NCI-H2107 treated with DMSO at 0.1 percent for 48 hours (cell line): ENCODE data around the gene HOXC10.

Source experiments
- DNase-seq: peaks from one replicate; lab custom pipeline; 2025; ENCODE audit not compliant: unreplicated experiment; lab: John Stamatoyannopoulos, UW

Gene HOXC10

GRCh38 chr12:54015018-54015931 is 30.3 kb downstream of the HOXC10 start:
- DNase-seq: no peak

GRCh38 chr12:54016051-54016450 is 31.1 kb downstream of the HOXC10 start:
- no peak for DNase-seq

GRCh38 chr12:54016478-54016964 is 31.6 kb downstream of the HOXC10 start:
- no peak for DNase-seq

GRCh38 chr12:54017027-54017788 is 32.3 kb downstream of the HOXC10 start:
- DNase-seq: peak; percentile 34

GRCh38 chr12:54017878-54018467 is 33.0 kb downstream of the HOXC10 start:
- peak; percentile 65 for DNase-seq

DNA sequence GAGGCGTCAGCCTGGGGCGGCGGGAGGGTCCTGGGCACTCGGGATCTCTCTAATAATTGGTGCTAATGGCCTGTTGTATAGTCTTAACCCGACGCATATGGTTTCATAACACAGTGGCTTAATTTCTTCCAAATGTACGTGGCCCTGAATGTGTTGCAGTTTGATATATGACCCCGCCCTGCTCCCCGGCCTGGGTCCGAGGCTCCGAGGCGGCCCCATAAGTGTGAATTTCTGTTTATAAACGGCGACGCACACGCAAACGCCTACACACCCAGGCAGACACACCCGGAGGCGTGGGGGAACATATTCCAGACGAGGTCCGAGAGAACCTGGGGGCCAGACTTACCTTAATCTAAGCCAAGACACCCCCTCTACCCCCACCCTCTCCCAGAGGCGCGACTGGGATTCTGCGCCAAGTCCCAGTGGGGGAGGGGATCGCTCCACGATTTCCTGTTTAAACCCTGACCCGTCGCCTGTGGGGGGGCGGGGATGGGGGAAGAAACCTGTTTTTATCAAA is 33.6 kb downstream of the HOXC10 start:
- DNase-seq: no peak

GRCh38 chr12:54019091-54019811 is 34.3 kb downstream of the HOXC10 start:
- no peak for DNase-seq

GRCh38 chr12:54019924-54020590 is 35.1 kb downstream of the HOXC10 start:
- no peak for DNase-seq

DNA sequence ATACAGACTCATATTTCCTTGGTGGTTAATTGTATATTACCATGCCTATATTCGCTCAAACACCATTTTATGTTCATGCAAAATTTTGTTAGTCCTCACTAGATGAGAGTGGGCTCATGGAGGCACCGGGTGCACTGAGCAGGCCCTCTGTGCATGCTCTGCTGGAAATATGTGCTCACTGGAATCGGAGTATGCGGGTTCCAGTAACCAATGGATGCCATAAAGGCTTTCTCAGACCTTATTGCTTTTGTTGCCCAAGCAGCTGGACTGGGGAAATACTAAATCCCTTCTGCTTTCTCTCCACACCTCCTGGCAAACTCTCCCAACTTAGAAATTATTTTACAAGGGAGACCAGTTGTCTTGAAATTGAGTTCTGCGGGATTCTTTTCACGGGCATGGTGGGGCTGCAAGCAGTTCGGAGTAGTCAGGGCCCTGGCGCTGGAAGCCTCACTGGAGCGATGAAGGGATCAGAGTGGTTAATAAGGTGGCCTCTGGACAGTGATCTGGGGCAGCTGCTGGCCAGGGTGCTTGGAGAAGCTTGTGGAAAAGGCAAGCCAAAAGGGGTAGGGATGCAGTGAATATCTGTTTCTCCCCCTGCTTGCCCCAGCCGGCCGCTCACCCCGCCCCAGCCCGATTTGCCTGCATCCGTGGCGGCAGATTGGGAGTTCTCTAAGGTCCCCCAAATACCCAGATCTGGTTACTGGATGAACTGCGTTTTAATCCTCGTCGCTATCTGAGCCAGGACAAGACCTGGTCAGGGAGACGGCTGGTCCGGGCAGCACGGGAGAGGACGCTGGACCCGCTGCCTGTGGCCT is 35.9 kb downstream of the HOXC10 start:
- no peak for DNase-seq

- DNase-seq: no peak
Observed at GRCh38 chr12:54021432-54022013, 36.6 kb downstream of the HOXC10 start.

DNA sequence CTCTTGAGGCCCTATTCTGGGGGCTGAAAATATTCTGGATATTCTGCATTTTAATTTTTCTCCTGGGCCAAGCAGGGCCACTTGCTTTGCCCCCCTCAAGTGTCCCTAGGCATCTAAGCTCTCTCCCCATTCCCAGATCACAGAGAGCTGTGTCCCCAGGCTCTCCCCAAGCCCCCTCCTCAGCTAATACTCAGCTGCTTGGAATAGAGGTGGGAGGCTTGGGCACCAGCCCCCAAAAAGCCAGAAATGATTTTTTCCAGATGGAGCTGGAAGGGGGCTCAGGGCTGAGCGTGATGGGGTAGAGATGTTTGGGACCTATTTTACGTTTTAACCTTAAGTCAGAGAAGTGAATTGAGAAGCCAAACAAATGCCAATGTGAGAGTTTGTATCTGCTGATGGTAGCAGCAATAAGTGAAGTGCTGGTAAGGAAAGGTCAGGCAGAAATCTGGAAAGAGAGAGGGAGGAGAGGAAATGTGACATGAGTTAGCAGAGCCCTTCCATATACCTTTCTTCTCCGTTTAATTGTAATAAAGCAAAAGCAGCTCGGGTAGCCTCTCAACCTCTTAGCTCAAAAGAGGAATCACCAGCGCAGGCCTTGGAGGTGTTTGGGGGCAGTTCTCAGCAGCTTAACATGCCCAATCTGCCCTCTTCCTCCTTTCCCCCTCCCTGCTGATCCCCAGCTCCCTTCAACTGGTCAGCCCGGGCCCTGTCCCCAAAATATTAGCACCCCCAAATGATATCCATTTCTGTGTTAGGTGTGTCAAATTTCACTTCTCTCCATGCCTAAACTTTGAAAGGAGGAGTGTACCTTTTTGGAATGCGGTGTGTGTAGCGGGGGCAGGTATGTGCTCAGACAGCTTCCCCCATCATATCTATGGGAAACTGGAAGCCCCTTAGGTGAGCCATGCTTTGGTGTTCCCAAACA is 38.3 kb downstream of the HOXC10 start:
- DNase-seq: no peak

DNA sequence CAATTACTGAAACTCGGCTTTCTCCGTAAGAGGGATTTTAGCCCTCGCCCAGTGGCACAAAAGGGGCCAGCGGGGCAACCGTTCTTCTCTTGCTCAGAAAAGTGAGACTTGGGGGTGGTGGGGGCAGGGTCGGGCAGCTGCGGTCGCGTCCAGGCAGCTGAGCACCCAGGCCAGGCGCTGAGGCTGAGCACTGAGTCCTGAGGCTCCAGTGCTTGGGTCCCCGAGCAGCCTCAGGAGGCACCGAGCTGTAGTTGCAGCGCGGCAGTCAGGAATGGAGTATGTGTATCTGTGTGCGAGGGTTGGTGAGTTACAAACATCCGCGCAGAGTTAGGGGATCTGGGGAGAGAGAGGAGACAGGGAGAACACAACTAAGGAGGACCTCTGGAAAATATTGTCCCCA is 39.2 kb downstream of the HOXC10 start:
- DNase-seq: no peak

DNA sequence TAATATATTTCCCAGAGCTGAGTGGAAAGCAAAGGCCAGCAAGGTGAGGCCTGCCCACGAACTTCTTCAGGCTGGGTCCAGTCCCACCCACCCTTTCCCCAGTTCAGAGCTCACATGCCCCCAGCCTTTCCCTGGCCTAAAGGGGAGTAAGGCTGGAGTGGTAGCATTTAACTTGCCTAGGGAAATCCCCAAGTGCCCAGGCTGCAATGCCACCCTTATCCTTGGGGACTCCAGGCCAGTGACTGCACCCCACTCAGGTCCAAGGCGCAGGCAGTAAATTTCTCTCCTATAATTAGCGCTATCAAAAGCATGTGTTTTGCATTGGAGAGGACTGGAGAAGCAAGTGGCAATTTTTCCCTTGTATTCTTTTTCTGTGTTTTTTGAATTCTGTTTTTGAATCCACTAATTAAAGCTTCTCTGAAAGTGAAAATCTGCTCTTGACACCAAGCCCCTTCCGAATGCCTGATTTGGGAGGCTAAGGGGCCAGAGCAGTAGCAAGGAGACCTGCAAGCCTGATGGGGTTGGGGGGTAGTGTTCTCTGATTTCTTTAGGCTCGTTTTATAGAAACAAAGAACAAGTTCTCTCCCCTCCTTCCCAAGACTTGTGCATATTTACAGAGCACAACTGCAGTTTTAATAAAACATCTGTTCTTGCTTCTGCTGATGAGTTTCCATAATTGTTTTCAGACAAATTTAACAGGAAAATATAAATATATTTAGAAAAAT is 39.8 kb downstream of the HOXC10 start:
- DNase-seq: no peak

GRCh38 chr12:54025499-54026405 is 40.8 kb downstream of the HOXC10 start:
- DNase-seq: no peak

- no peak for DNase-seq
Observed at GRCh38 chr12:54026640-54027441, 41.9 kb downstream of the HOXC10 start.
